Sigmoid colon (tissue), 7 donors: ENCODE data around the gene TSG101. TPM values are rescaled to one million over a fixed set of nuclear protein-coding genes. Genes with fewer than 3 reads are reported as not detected.

Source experiments
- DNase-seq: peaks from one replicate; pipeline ENCODE4 v3.0.0-alpha.2; 2019
- H3K27ac ChIP-seq, 4 donors: fragments of 200-600 bp; sonication (generic); one replicate each; pipeline ENCODE4 v1.5.1; 2016 to 2019; ENCODE audit warnings: mild to moderate bottlenecking in 1 of 4
- H3K27me3 ChIP-seq, 3 donors: fragments of 200-600 bp; sonication (generic); one replicate each; pipeline ENCODE4 v1.5.1; 2019; ENCODE audit warnings: mild to moderate bottlenecking in 1 of 3
- H3K36me3 ChIP-seq, 4 donors: fragments of 200-600 bp; sonication (generic); one replicate each; pipeline ENCODE4 v1.5.1; 2016 to 2019
- H3K4me1 ChIP-seq, 4 donors: fragments of 200-600 bp; sonication (generic); one replicate each; pipeline ENCODE4 v1.5.1; 2017 to 2019
- H3K4me3 ChIP-seq, 4 donors: fragments of 200-600 bp; sonication (generic); one replicate each; pipeline ENCODE4 v1.5.1; 2017 to 2019; ENCODE audit warnings: mild to moderate bottlenecking in 2 of 4, moderate library complexity in 1 of 4
- H3K9me3 ChIP-seq, 4 donors: fragments of 200-600 bp in 3 of 4; sonication (generic) in 3 of 4; one replicate each; pipeline versions ENCODE4 v1.5.1 to v1.6.1; 2013 to 2019
- EP300 ChIP-seq, 4 donors: sonication (generic); formaldehyde crosslinking; IDR thresholded peaks; one replicate each; pipeline ENCODE4 v1.6.1; 2017; ENCODE audit warnings: antibody characterized with exemption in 4 of 4
- POLR2A ChIP-seq, 2 donors: fragments of 450-650 bp; IDR thresholded peaks; one replicate each; pipeline ENCODE4 v1.6.1; 2016; ENCODE audit warnings: antibody characterized with exemption in 2 of 2, mild to moderate bottlenecking in 2 of 2, moderate library complexity in 2 of 2
- POLR2AphosphoS5 ChIP-seq, 4 donors: sonication (generic); formaldehyde crosslinking; IDR thresholded peaks; one replicate each; pipeline ENCODE4 v1.6.1; 2017; ENCODE audit warnings: antibody characterized with exemption in 4 of 4
- WGBS, 2 donors: extraction: QIAGEN DNeasy Blood & Tissue Kit; methylation state at CpG; one replicate each; pipeline ENCODE4 v1.1.7; 2013; 5-methylcytosine and 5-hydroxymethylcytosine counted together
- intact Hi-C: fragments of 100-400 bp; cut with DNase I; formaldehyde crosslinking; loops from one replicate; pipeline ENCODE4 v1.15.1; 2023
- polyA plus RNA-seq, 3 donors: library from polyadenylated mRNA; stranded (reverse); fragments of 200-250 nt; gene quantifications; one replicate each; pipeline ENCODE4 v1.2.3, GENCODE V29; 2013
- total RNA-seq, 4 donors: library from RNA; depleted of rRNA; stranded (reverse); fragments of >200 nt; gene quantifications; one replicate each; pipeline ENCODE4 v1.1.0, GENCODE V29; 2016
- TF ChIP-seq, protein P1 (sequence below), 4 experiments: fragments of 450-650 bp in 3 of 4; fragments of 200-600 bp in 1 of 4; IDR thresholded peaks; one replicate each; pipeline ENCODE4 v1.5.1; 2016 to 2019; ENCODE audit warnings: antibody characterized with exemption in 4 of 4, mild to moderate bottlenecking in 3 of 4, moderate library complexity in 2 of 4
- donor health status: healthy with polysubstance abuse.
- donor health status: Bipolar disorder and iron deficiency.
- donor health status: healthy.

Gene TSG101
- total and polyA plus RNA-seq, 7 donors: 55.7 to 103 (median 90.7) TPM

DNA sequence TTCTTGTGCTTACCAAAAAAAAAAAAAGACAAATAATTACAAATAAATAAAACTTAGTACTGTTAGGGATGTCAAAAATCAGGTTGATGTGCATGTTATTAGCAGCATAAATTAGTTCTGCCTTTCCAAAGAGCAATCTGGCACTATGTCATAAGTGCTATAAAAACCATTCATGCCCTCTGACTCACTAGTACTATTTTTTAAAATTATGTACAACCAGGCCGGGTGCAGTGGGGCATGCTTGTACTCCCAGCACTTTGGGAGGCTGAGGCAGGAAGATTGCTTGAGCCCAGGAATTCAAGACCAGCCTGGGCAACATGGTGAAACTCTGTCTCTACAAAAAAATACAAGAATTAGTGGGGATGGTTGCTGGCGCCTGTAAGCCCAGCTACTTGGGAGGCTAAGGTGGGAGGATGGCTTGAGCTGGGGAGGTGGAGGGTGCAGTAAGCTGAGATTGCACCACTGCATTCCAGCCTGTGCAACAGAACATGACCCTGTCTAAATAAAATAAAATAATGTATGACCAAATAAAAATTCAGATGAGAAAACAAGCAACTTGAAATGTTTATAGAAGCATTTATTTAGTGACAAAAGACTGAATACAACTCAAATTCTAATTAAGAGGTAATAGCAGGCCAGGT, 36.5 kb upstream of the TSG101 start:
- H3K9me3 ChIP-seq: no peaks in the 10 kb centered on the region
- no peaks in the 10 kb centered on the region for H3K4me1 ChIP-seq
- no peak overlapping the region for H3K4me3 ChIP-seq
- no peak overlapping the region for H3K27ac ChIP-seq
- H3K27me3 ChIP-seq: no peaks in the 10 kb centered on the region
- DNase-seq: no peak
- 86 to 96% methylated on average over 2 of the region's 2 CpGs for WGBS, 2 donors
- peaks cover 8 to 84% (median 19%) of the 10 kb centered on the region in 4 donors for H3K36me3 ChIP-seq
- TF ChIP-seq EP300 (IDR thresholded peaks at IDR 0.05) (no peak), POLR2A (IDR thresholded peaks at IDR 0.05) (no peak), POLR2AphosphoS5 (IDR thresholded peaks at IDR 0.05) (no peak)
- TF ChIP-seq, protein P1, sequence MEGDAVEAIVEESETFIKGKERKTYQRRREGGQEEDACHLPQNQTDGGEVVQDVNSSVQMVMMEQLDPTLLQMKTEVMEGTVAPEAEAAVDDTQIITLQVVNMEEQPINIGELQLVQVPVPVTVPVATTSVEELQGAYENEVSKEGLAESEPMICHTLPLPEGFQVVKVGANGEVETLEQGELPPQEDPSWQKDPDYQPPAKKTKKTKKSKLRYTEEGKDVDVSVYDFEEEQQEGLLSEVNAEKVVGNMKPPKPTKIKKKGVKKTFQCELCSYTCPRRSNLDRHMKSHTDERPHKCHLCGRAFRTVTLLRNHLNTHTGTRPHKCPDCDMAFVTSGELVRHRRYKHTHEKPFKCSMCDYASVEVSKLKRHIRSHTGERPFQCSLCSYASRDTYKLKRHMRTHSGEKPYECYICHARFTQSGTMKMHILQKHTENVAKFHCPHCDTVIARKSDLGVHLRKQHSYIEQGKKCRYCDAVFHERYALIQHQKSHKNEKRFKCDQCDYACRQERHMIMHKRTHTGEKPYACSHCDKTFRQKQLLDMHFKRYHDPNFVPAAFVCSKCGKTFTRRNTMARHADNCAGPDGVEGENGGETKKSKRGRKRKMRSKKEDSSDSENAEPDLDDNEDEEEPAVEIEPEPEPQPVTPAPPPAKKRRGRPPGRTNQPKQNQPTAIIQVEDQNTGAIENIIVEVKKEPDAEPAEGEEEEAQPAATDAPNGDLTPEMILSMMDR (IDR thresholded peaks at IDR 0.05): no peak
- intact Hi-C loops: no loop called here

DNA sequence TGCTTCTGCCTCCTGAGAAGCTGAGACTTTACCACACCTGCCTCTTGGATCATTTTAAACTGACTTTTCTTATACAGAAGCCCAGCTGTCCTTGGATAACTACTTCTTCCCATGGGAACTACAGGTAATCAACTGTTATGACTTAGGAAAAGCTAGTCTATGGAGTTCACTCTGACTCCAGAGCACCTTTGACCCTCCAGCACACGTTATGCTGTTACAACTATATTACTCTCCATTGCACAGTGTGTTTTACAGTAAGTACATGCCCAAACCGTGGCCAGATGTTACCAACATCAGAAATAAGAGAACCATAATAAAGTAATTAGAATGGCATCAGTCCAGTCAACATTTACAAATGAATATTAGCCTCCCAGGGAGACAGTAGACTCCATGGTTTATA, 21.3 kb upstream of the TSG101 start:
- no peaks in the 10 kb centered on the region for H3K4me1 ChIP-seq
- no peak overlapping the region for H3K27ac ChIP-seq
- no peak for DNase-seq
- H3K4me3 ChIP-seq: no peak overlapping the region
- WGBS, 2 donors: 23 to 70% methylated on average over 2 of the region's 2 CpGs
- no peaks in the 10 kb centered on the region for H3K27me3 ChIP-seq
- TF ChIP-seq EP300 (IDR thresholded peaks at IDR 0.05): no peak
- H3K36me3 ChIP-seq: peaks cover 0 to 69% (median 34%) of the 10 kb centered on the region in 4 donors
- intact Hi-C loops: no loop called here
- H3K9me3 ChIP-seq: no peaks in the 10 kb centered on the region

DNA sequence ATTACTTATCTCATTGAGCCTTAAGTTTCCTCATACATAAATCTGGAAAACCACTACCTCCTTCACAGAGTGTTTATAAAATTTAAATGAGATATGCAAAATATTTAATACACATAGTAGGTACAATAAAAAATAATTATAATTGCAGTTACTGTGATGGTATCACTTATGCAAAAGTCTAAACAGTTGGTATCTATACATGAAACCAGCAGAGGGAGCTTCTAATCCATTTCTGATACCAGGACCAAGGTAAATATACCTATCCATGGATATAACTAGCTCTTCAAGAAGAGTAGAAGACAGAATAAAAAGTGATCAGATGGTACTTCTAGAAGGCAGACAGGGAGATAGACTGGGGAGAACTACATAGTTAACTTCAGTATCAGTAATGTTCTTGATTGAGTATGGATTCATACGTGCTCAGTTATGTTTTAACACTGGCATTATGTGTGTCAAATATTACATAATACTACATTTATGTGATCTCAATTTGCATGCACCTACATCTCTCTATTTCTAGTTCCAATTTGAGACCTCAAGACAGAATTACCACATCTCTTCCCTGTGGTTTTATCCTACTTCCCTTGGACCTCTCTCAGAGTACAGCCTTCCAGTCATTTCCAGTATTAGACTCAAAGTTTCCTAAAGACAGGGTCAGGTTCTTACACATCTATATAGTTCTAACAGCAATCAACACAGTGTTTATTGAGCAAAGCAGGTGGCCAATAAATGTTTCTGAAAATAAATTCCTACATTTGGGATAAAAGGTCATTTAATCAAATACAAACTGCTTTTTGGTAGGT, 13.7 kb upstream of the TSG101 start:
- Histone ChIP-seq H3K4me1 (no peaks in the 10 kb centered on the region), H3K36me3 (peaks cover 0 to 65% (median 11%) of the 10 kb centered on the region in 4 donors), H3K9me3 (no peaks in the 10 kb centered on the region), H3K27me3 (no peaks in the 10 kb centered on the region), H3K4me3 (no peak overlapping the region), H3K27ac (no peak overlapping the region)
- 87 to 90% methylated on average over 1 of the region's 1 CpG for WGBS, 2 donors
- intact Hi-C loops: no loop called here
- no peak for DNase-seq
- no peak for TF ChIP-seq EP300 (IDR thresholded peaks at IDR 0.05)
- no peak for TF ChIP-seq POLR2AphosphoS5 (IDR thresholded peaks at IDR 0.05)
- TF ChIP-seq POLR2A (IDR thresholded peaks at IDR 0.05): no peak
- TF ChIP-seq, protein P1 (IDR thresholded peaks at IDR 0.05): peak in 1 of 4 experiments; percentile 25

DNA sequence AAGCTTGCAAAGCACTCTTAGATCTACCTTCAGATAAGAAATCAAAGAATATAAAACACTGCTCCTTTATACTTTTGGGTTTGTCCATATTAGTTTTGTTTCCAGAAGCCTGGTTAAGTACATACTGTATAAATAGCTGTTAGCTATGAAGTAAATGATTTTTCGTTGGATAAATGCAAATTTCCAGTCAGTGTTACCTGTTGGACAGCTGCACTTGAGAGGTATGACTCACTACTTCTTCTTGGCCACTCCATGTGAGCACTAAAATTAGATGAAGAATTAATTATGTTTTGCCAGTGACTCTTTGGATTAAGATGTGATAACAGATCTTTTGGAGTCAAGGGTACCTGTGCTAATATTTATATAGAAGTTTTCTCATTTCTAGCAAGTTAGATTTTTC, 9.5 kb upstream of the TSG101 start:
- WGBS, 2 donors: 24 to 66% methylated on average over 1 of the region's 1 CpG

DNA sequence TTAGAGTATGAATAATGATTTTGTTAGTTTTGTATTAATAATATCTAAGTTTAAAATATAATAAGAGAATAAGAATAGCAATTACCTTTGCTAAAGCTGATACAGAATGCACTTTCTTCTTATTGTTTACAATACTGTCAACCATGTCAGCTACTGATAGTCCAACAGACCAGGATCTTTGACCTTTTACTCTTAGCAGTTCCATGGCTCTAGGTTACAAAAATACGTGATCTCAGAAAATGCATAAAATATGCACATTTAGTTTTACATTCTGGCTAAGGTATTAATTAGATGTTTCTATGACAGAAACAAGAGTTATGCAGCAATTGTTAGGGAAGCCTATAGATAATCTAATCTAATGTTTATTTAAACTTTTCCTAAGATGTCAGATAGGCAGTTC, 7.5 kb upstream of the TSG101 start:
- H3K4me1 ChIP-seq: no peaks in the 10 kb centered on the region
- H3K9me3 ChIP-seq: no peaks in the 10 kb centered on the region
- TF ChIP-seq POLR2A (IDR thresholded peaks at IDR 0.05) (no peak), POLR2AphosphoS5 (IDR thresholded peaks at IDR 0.05) (no peak), EP300 (IDR thresholded peaks at IDR 0.05) (no peak)
- TF ChIP-seq, protein P1 (IDR thresholded peaks at IDR 0.05): no peak
- intact Hi-C loops: no loop called here
- no peak overlapping the region for H3K27ac ChIP-seq
- no peaks in the 10 kb centered on the region for H3K27me3 ChIP-seq
- WGBS, 2 donors: 94 to 96% methylated on average over 1 of the region's 1 CpG
- peaks cover 0 to 54% (median 7%) of the 10 kb centered on the region in 4 donors for H3K36me3 ChIP-seq
- DNase-seq: no peak
- H3K4me3 ChIP-seq: no peak overlapping the region

More for the DNA sequence above, 9.5 kb upstream of the TSG101 start:
- intact Hi-C loops: no loop called here
- H3K4me3 ChIP-seq: no peak overlapping the region
- no peak for DNase-seq
- no peaks in the 10 kb centered on the region for H3K9me3 ChIP-seq
- peaks cover 0 to 57% (median 6%) of the 10 kb centered on the region in 4 donors for H3K36me3 ChIP-seq
- H3K27me3 ChIP-seq: no peaks in the 10 kb centered on the region
- no peaks in the 10 kb centered on the region for H3K4me1 ChIP-seq
- no peak overlapping the region for H3K27ac ChIP-seq
- TF ChIP-seq, protein P1 (IDR thresholded peaks at IDR 0.05): no peak
- no peak for TF ChIP-seq POLR2A (IDR thresholded peaks at IDR 0.05)
- no peak for TF ChIP-seq EP300 (IDR thresholded peaks at IDR 0.05)
- TF ChIP-seq POLR2AphosphoS5 (IDR thresholded peaks at IDR 0.05): no peak
